Measurements from ENCODE around the gene MUCL3. TPM values are rescaled to one million over a fixed set of nuclear protein-coding genes. Genes with fewer than 3 reads are reported as not detected.
A peak's percentile ranks its signal among the peaks of the same experiment; 100 is the strongest.

Gene MUCL3
- polyA plus RNA-seq, 1 of the 3 experiments (the other 2 are of a cell fraction), result not detected

GRCh38 chr6:30988209-30988825, 47.5 kb downstream of the MUCL3 start:
- Histone ChIP-seq H3K36me3 (replicated peaks in 1 of 2; ENCODE audit: control insufficient read depth in 1 of 2, insufficient read depth in 2 of 2, low read length in 1 of 2) (no peaks in the 10 kb centered on the region), H4K20me1 (ENCODE audit: insufficient read depth) (no peaks in the 10 kb centered on the region), H3K27me3 (ENCODE audit: insufficient read depth) (no peaks in the 10 kb centered on the region), H3K4me1 (ENCODE audit: control insufficient read depth in 1 of 2, insufficient read depth in 2 of 2, low read depth in 1 of 2, low read length in 1 of 2) (no peaks in the 10 kb centered on the region), H3K9ac (no peak overlapping the region), H3K4me3 (ENCODE audit: low read depth in 2 of 2, low read length in 1 of 2) (no peak overlapping the region), H3K27ac (ENCODE audit: low read depth in 2 of 2, low read length in 1 of 2) (no peak overlapping the region), H3F3A (replicated peaks; ENCODE audit: insufficient read depth) (no peaks in the 10 kb centered on the region), H3K4me2 (no peak overlapping the region), H2AFZ (ENCODE audit: low read depth) (no peak overlapping the region), H3K79me2 (ENCODE audit: insufficient read depth) (no peaks in the 10 kb centered on the region), H3K9me3 (no peaks in the 10 kb centered on the region), H3K9me2 (no peaks in the 10 kb centered on the region)
- 77% methylated on average over 9 of the region's 9 CpGs for WGBS (ENCODE audit: low lambda C conversion rate)
- POLR2A ChIA-PET, result no interaction called here
- peak; percentile 29 for DNase-seq
- CTCF ChIA-PET, result interaction anchor here (0.8 to 1.0 kb wide), 2 partner anchors 9 to 158 kb away, joined by 3 read pairs; no protein-coding TSS in a partner anchor
- TF ChIP-seq REST (IDR thresholded peaks at IDR 0.05; ENCODE audit: low read depth, low read length) (no peak), ZBTB33 (IDR thresholded peaks at IDR 0.05; ENCODE audit: borderline replicate concordance, low read depth) (no peak), EP300 (IDR thresholded peaks at IDR 0.05; ENCODE audit: borderline replicate concordance in 1 of 2, low read depth in 1 of 2, low read length in 1 of 2) (no peak), YY1 (IDR thresholded peaks at IDR 0.05; ENCODE audit: low read depth) (no peak), TEAD4 (IDR thresholded peaks at IDR 0.05; ENCODE audit: borderline replicate concordance, insufficient read depth) (no peak), SMC3 (IDR thresholded peaks at IDR 0.05; ENCODE audit: low read depth, low read length) (no peak), NFIC (IDR thresholded peaks at IDR 0.05; ENCODE audit: borderline replicate concordance) (no peak), FOXJ3 (CRISPR knock-in tag; IDR thresholded peaks at IDR 0.05) (no peak), GABPA (IDR thresholded peaks at IDR 0.05; ENCODE audit: low read depth) (no peak), RFX5 (IDR thresholded peaks at IDR 0.05; ENCODE audit: low read length) (no peak), ELF1 (IDR thresholded peaks at IDR 0.05) (no peak), MEF2A (IDR thresholded peaks at IDR 0.05; ENCODE audit: borderline replicate concordance, low read depth) (no peak), IRF3 (IDR thresholded peaks at IDR 0.05; ENCODE audit: low read depth, low read length) (no peak), NRF1 (IDR thresholded peaks at IDR 0.05; ENCODE audit: low read depth, low read length) (no peak), POLR2AphosphoS5 (IDR thresholded peaks at IDR 0.05; ENCODE audit: low read depth, low read length) (no peak)
- TF ChIP-seq, protein P1, sequence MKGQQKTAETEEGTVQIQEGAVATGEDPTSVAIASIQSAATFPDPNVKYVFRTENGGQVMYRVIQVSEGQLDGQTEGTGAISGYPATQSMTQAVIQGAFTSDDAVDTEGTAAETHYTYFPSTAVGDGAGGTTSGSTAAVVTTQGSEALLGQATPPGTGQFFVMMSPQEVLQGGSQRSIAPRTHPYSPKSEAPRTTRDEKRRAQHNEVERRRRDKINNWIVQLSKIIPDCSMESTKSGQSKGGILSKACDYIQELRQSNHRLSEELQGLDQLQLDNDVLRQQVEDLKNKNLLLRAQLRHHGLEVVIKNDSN (IDR thresholded peaks at IDR 0.05; ENCODE audit: borderline replicate concordance, low read depth), result no peak
